Karpas-422 (cell line): ENCODE measurements around the gene TTLL11. TPM values are rescaled to one million over a fixed set of nuclear protein-coding genes. Genes with fewer than 3 reads are reported as not detected.

Source experiments
- DNase-seq: peaks from one replicate; pipeline ENCODE4 v3.0.0-alpha.2; 2015
- H2AFZ ChIP-seq: fragments of 200-600 bp; sonication (generic); 2 replicates; pipeline ENCODE4 v1.6.1; 2014; ENCODE audit warnings: antibody characterized with exemption, low read length, mixed read lengths
- H3K27ac ChIP-seq: fragments of 200-600 bp; sonication (generic); 2 replicates; pipeline ENCODE4 v1.5.1; 2014; ENCODE audit warnings: mild to moderate bottlenecking, low read length, moderate library complexity
- H3K27me3 ChIP-seq: fragments of 200-600 bp; sonication (generic); 2 replicates; pipeline ENCODE4 v1.6.1; 2014; ENCODE audit warnings: low read length, mixed read lengths
- H3K36me3 ChIP-seq: fragments of 200-600 bp; sonication (generic); 2 replicates; pipeline ENCODE4 v1.6.1; 2014; ENCODE audit warnings: low read length, mixed read lengths; ENCODE audit not compliant: insufficient read depth
- H3K4me1 ChIP-seq: fragments of 200-600 bp; sonication (generic); 2 replicates; pipeline ENCODE4 v1.6.1; 2014; ENCODE audit warnings: mild to moderate bottlenecking, low read length, mixed read lengths
- H3K4me2 ChIP-seq: fragments of 200-600 bp; sonication (generic); 2 replicates; pipeline ENCODE4 v1.6.1; 2014; ENCODE audit warnings: low read length, low read depth, mild to moderate bottlenecking; ENCODE audit not compliant: poor library complexity, severe bottlenecking
- H3K4me3 ChIP-seq: fragments of 200-600 bp; sonication (generic); 2 replicates; pipeline ENCODE4 v1.5.1; 2014; ENCODE audit warnings: mild to moderate bottlenecking, antibody characterized with exemption, low read length, mixed read lengths
- H3K79me2 ChIP-seq: fragments of 200-600 bp; sonication (generic); 2 replicates; pipeline ENCODE4 v1.6.1; 2014; ENCODE audit warnings: mild to moderate bottlenecking, low read length, mixed read lengths
- H3K9ac ChIP-seq: fragments of 200-600 bp; sonication (generic); 2 replicates; pipeline ENCODE4 v1.6.0; 2014; ENCODE audit warnings: low read length
- H3K9me2 ChIP-seq: fragments of 200-600 bp; sonication (generic), shearing (Covaris generic); replicated peaks from 2 replicates; pipeline ENCODE4 v1.6.0; 2014; ENCODE audit warnings: mild to moderate bottlenecking, low read length, moderate library complexity; ENCODE audit not compliant: insufficient read depth
- H3K9me3 ChIP-seq: fragments of 300-700, 200-600 bp; sonication (generic); 2 replicates; pipeline ENCODE4 v1.6.1; 2014; ENCODE audit warnings: low read length, mixed read lengths
- H4K20me1 ChIP-seq: fragments of 200-600 bp; sonication (generic); 2 replicates; pipeline ENCODE4 v1.6.1; 2014; ENCODE audit warnings: mild to moderate bottlenecking, antibody characterized with exemption, low read length, low read depth; ENCODE audit not compliant: insufficient read depth
- total RNA-seq: library from RNA; depleted of rRNA; stranded (reverse); fragments of >200 nt; shearing (Covaris generic); gene quantifications from 2 replicates; pipeline ENCODE4 v1.2.3, GENCODE V29; 2014; ENCODE audit warnings: low replicate concordance

TTLL11 gene
- total RNA-seq, 1 experiment from 2014 or later, result 2.5 TPM

DNA sequence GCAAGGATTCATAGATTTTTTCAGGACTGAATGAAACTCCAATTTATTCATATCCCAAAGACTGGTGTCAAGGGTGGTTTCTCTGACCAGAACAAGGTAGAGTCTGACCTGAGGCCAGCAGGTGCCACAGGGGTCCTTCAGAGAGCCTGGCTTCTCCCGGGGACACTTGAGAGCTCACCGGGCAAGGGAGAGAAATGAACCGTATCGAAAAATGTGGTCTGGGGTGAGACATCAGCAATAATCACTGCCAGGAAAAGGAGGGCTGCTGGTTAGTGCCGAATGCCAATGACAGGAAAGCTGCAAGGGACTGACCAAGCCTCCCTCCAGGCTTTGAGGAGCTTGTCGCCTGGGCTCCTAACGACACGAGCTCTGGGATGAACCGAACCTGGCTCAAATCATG, 142.7 kb downstream of the TTLL11 start:
- H3K27ac ChIP-seq, result no peak overlapping the region
- peaks cover 45% of the 10 kb centered on the region for H3K4me1 ChIP-seq
- H3K4me3 ChIP-seq, result no peak overlapping the region

GRCh38 chr9:121949766-121950165, 143.3 kb downstream of the TTLL11 start:
- DNase-seq, result no peak
- Histone ChIP-seq H3K27ac (no peak overlapping the region), H3K4me3 (no peak overlapping the region), H3K79me2 (no peaks in the 10 kb centered on the region), H2AFZ (no peak overlapping the region), H3K36me3 (no peaks in the 10 kb centered on the region), H4K20me1 (no peaks in the 10 kb centered on the region), H3K27me3 (no peaks in the 10 kb centered on the region), H3K9ac (no peak overlapping the region), H3K4me2 (no peak overlapping the region), H3K9me3 (no peaks in the 10 kb centered on the region), H3K4me1 (peaks cover 45% of the 10 kb centered on the region), H3K9me2 (no peaks in the 10 kb centered on the region)

More for the DNA sequence above, 142.7 kb downstream of the TTLL11 start:
- H3K9ac ChIP-seq, result no peak overlapping the region
- H3K36me3 ChIP-seq, result no peaks in the 10 kb centered on the region
- H3K9me2 ChIP-seq, result no peaks in the 10 kb centered on the region
- no peaks in the 10 kb centered on the region for H3K79me2 ChIP-seq
- no peak for DNase-seq
- no peaks in the 10 kb centered on the region for H4K20me1 ChIP-seq
- H2AFZ ChIP-seq, result no peak overlapping the region
- H3K4me2 ChIP-seq, result no peak overlapping the region
- H3K27me3 ChIP-seq, result no peaks in the 10 kb centered on the region
- no peaks in the 10 kb centered on the region for H3K9me3 ChIP-seq

DNA sequence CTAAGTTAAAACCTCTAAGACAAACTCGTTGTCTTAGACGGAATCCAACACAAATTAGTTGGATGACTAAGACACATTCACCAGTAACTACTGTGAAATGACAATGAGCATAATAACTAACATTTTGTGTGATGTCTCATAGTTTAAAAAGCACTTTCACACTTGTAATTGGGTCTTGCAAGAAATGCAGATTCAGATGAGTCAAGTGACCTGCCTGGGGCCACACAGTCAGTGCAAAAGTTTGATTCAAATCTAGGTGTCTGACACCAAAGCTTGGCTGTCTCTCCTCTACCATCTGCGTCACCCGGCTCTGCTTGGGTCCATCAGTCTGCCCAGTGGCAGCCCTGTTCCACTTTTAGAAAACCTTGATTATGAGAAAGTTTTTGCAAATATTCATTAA, 143.7 kb downstream of the TTLL11 start:
- Histone ChIP-seq H3K4me1 (peaks cover 45% of the 10 kb centered on the region), H3K4me2 (no peak overlapping the region), H3K79me2 (no peaks in the 10 kb centered on the region), H2AFZ (no peak overlapping the region), H3K9ac (no peak overlapping the region), H3K9me3 (no peaks in the 10 kb centered on the region), H3K36me3 (no peaks in the 10 kb centered on the region), H3K27ac (no peak overlapping the region), H4K20me1 (no peaks in the 10 kb centered on the region), H3K27me3 (no peaks in the 10 kb centered on the region), H3K4me3 (no peak overlapping the region), H3K9me2 (no peaks in the 10 kb centered on the region)
- no peak for DNase-seq

GRCh38 chr9:121947775-121948174, 145.3 kb downstream of the TTLL11 start:
- Histone ChIP-seq H2AFZ (no peak overlapping the region), H3K9ac (no peak overlapping the region)

DNA sequence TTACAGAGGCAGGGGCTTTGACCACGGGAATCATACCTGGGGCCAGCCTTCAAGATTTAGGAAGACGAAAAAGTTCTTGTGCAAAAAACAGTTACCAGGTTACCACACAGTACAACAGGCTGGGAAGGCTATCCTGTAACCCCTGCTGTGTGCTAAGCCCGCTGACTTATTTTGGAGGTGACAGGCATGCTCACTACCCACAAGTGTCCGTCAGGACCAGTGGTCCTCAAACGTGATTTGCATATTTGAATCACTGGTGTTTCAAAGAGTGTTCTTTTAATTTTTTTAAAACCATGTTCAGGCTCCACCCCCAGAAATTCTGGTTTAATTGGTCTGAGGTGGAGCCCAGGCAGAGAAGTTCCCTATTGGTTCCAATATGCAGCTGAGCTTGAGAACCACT, 146.6 kb downstream of the TTLL11 start:
- H3K36me3 ChIP-seq, result no peaks in the 10 kb centered on the region
- H4K20me1 ChIP-seq, result no peaks in the 10 kb centered on the region
- no peaks in the 10 kb centered on the region for H3K79me2 ChIP-seq
- H3K4me1 ChIP-seq, result peaks cover 66% of the 10 kb centered on the region
- no peaks in the 10 kb centered on the region for H3K27me3 ChIP-seq
- DNase-seq, result peak; percentile 86
- peak overlapping the region; percentile 100 for H3K27ac ChIP-seq
- H2AFZ ChIP-seq, result peak overlapping the region; percentile 46; the same call in 1 of the 2 replicates
- peak overlapping the region; percentile 61 for H3K4me2 ChIP-seq
- H3K9me3 ChIP-seq, result no peaks in the 10 kb centered on the region
- H3K4me3 ChIP-seq, result peak overlapping the region; percentile 53
- no peaks in the 10 kb centered on the region for H3K9me2 ChIP-seq
- H3K9ac ChIP-seq, result peak overlapping the region; percentile 71

More at GRCh38 chr9:121947775-121948174, 145.3 kb downstream of the TTLL11 start:
- Histone ChIP-seq H3K27ac (peak overlapping the region; percentile 100; the same call in 1 of the 2 replicates), H3K4me2 (no peak overlapping the region), H3K36me3 (no peaks in the 10 kb centered on the region), H4K20me1 (no peaks in the 10 kb centered on the region), H3K9me3 (no peaks in the 10 kb centered on the region), H3K4me1 (peaks cover 55% of the 10 kb centered on the region), H3K9me2 (no peaks in the 10 kb centered on the region), H3K4me3 (no peak overlapping the region), H3K27me3 (no peaks in the 10 kb centered on the region), H3K79me2 (no peaks in the 10 kb centered on the region)
- no peak for DNase-seq

DNA sequence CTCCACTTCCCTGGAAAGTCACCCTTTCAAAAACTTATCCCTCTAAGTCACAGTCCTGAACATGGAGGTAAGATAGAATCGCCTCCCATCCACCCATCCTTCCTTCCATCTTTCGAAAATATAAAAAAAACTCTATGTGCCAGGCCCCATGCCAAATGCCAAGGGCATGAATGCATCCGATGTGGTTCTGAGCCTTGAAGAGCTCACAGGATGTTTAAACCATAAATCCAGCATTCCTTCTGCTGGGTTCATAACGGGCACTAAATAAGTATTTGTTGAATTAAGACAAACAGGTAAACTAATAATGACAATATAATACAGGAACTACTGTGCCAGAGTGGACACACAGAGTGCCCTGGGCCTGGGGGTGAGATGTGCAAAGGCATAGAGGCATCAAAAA, 147.3 kb downstream of the TTLL11 start:
- H3K79me2 ChIP-seq, result no peaks in the 10 kb centered on the region
- H3K9ac ChIP-seq, result peak overlapping the region; percentile 71
- H3K9me3 ChIP-seq, result no peaks in the 10 kb centered on the region
- no peaks in the 10 kb centered on the region for H4K20me1 ChIP-seq
- H3K9me2 ChIP-seq, result no peaks in the 10 kb centered on the region
- H3K4me1 ChIP-seq, result peaks cover 72% of the 10 kb centered on the region
- H3K27me3 ChIP-seq, result no peaks in the 10 kb centered on the region
- peak; percentile 58 for DNase-seq
- H3K27ac ChIP-seq, result peak overlapping the region; percentile 100
- H3K36me3 ChIP-seq, result no peaks in the 10 kb centered on the region
- H3K4me3 ChIP-seq, result peak overlapping the region; percentile 53
- H2AFZ ChIP-seq, result no peak overlapping the region; the same call in 1 of the 2 replicates
- H3K4me2 ChIP-seq, result peak overlapping the region; percentile 61

DNA sequence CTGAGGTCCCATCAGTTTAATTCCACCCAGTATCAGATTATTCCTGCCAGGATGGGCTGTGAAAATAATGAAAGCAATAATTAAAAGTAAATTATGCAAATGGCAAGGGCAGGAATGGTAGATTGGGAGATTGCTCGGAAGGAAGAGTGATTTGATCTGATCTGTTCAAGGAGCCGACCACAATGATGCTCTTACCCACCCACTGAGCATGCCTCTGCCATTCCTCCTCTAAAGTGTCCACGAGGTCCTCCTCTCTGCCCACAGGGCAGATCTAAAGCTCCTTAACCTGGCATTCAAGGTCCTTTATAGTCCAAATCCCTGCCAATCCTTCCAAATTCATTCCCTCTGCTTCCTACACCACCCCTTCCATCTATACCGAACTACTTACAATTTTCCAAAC, 147.8 kb downstream of the TTLL11 start:
- H3K79me2 ChIP-seq, result no peaks in the 10 kb centered on the region
- no peaks in the 10 kb centered on the region for H3K27me3 ChIP-seq
- no peak overlapping the region for H2AFZ ChIP-seq
- peak overlapping the region; percentile 100 for H3K27ac ChIP-seq
- peak overlapping the region; percentile 71 for H3K9ac ChIP-seq
- no peaks in the 10 kb centered on the region for H3K9me3 ChIP-seq
- no peak for DNase-seq
- H3K36me3 ChIP-seq, result no peaks in the 10 kb centered on the region
- H4K20me1 ChIP-seq, result no peaks in the 10 kb centered on the region
- H3K9me2 ChIP-seq, result no peaks in the 10 kb centered on the region
- H3K4me2 ChIP-seq, result peak overlapping the region; percentile 61
- peak overlapping the region; percentile 53 for H3K4me3 ChIP-seq
- peaks cover 78% of the 10 kb centered on the region for H3K4me1 ChIP-seq

- Histone ChIP-seq H3K27ac (peak overlapping the region; percentile 100), H3K27me3 (no peaks in the 10 kb centered on the region), H3K4me3 (peak overlapping the region; percentile 53), H3K4me2 (peak overlapping the region; percentile 61), H3K79me2 (no peaks in the 10 kb centered on the region), H3K36me3 (no peaks in the 10 kb centered on the region), H4K20me1 (no peaks in the 10 kb centered on the region), H2AFZ (no peak overlapping the region), H3K9me2 (no peaks in the 10 kb centered on the region), H3K9me3 (no peaks in the 10 kb centered on the region), H3K4me1 (peaks cover 83% of the 10 kb centered on the region), H3K9ac (peak overlapping the region; percentile 71)
- peak; percentile 75 for DNase-seq
Measured at GRCh38 chr9:121944711-121945191, 148.4 kb downstream of the TTLL11 start.
